Esophagus squamous epithelium (tissue), 5 donors: ENCODE results near the gene OOEP. TPM values are rescaled to one million over a fixed set of nuclear protein-coding genes. Genes with fewer than 3 reads are reported as not detected.

Experiments used
- DNase-seq: peaks from one replicate; lab custom pipeline; 2025; lab: John Stamatoyannopoulos, UW
- H3K27ac ChIP-seq, 4 donors: fragments of 200-600 bp; sonication (generic); one replicate each; pipeline ENCODE4 v1.5.1; 2016 to 2019; ENCODE audit warnings: mild to moderate bottlenecking in 1 of 4
- H3K27me3 ChIP-seq, 4 donors: fragments of 200-600 bp; sonication (generic); 1 replicate in 3 of 4; 2 replicates in 1 of 4; pipeline versions ENCODE4 v1.5.1 to v1.6.0; 2017 to 2021; ENCODE audit warnings: antibody characterized with exemption in 1 of 4
- H3K36me3 ChIP-seq, 3 donors: fragments of 200-600 bp; sonication (generic); one replicate each; pipeline ENCODE4 v1.5.1; 2016 to 2019
- H3K4me1 ChIP-seq, 3 donors: fragments of 200-600 bp; sonication (generic); one replicate each; pipeline ENCODE4 v1.5.1; 2017 to 2019
- H3K4me3 ChIP-seq, 4 donors: fragments of 200-600 bp; sonication (generic); 1 replicate in 3 of 4; 2 replicates in 1 of 4; pipeline ENCODE4 v1.5.1; 2016 to 2019; ENCODE audit warnings: mild to moderate bottlenecking in 2 of 4, moderate library complexity in 1 of 4
- H3K9me3 ChIP-seq, 3 donors: fragments of 200-600 bp; sonication (generic); one replicate each; pipeline ENCODE4 v1.5.1; 2016 to 2019
- CTCF ChIP-seq, 6 experiments: fragments of 450-650 bp in 4 of 6; fragments of 200-600 bp in 2 of 6; sonication (generic) in 2 of 6; IDR thresholded peaks; one replicate each; pipeline ENCODE4 v1.5.1; 2016 to 2019; ENCODE audit warnings: antibody characterized with exemption in 6 of 6, mild to moderate bottlenecking in 4 of 6, moderate library complexity in 4 of 6
- POLR2A ChIP-seq, 4 donors: fragments of 450-650 bp; IDR thresholded peaks; one replicate each; pipeline ENCODE4 v1.6.1; 2017; ENCODE audit warnings: antibody characterized with exemption in 4 of 4, mild to moderate bottlenecking in 4 of 4, moderate library complexity in 3 of 4
- WGBS, 2 donors: methylation state at CpG; one replicate each; pipeline ENCODE4 v1.1.5; 2018; 5-methylcytosine and 5-hydroxymethylcytosine counted together
- intact Hi-C: fragments of 100-400 bp; cut with DNase I; formaldehyde crosslinking; loops from one replicate; pipeline ENCODE4 v1.15.0; 2022
- total RNA-seq, 4 donors: library from RNA; depleted of rRNA; stranded (reverse); fragments of >200 nt; gene quantifications; one replicate each; pipeline ENCODE4 v1.1.0, GENCODE V29; 2016
- donor health status: DM: yes; HTN: yes; CAD: no.

The OOEP gene
- total RNA-seq, 4 donors from 2014 or later = 0.35 TPM; not detected in 3

GRCh38 chr6:73368675-73369074 lies 1.0 kb downstream of the OOEP start:
- TF ChIP-seq POLR2A (IDR thresholded peaks at IDR 0.05) (no peak), CTCF (IDR thresholded peaks at IDR 0.05) (no peak)
- 85 to 94% methylated on average over 4 of the region's 4 CpGs for WGBS, 2 donors
- intact Hi-C loops = no loop called here

GRCh38 chr6:73367761-73368355 lies 1.8 kb downstream of the OOEP start:
- intact Hi-C loops = no loop called here
- H3K27ac ChIP-seq = no peak overlapping the region
- peaks cover 0 to 19% (median 0%) of the 10 kb centered on the region in 3 donors for H3K9me3 ChIP-seq
- TF ChIP-seq POLR2A (IDR thresholded peaks at IDR 0.05) (no peak), CTCF (IDR thresholded peaks at IDR 0.05) (no peak)
- no peak for DNase-seq
- no peak overlapping the region for H3K4me3 ChIP-seq
- H3K36me3 ChIP-seq = no peaks in the 10 kb centered on the region
- H3K4me1 ChIP-seq = no peaks in the 10 kb centered on the region
- H3K27me3 ChIP-seq = no peaks in the 10 kb centered on the region
- WGBS, 2 donors = 65 to 73% methylated on average over 9 to 16 of the region's 16 CpGs

More at GRCh38 chr6:73368675-73369074, 1.0 kb downstream of the OOEP start:
- Histone ChIP-seq H3K4me1 (no peaks in the 10 kb centered on the region), H3K27me3 (no peaks in the 10 kb centered on the region), H3K27ac (no peak overlapping the region), H3K9me3 (peaks cover 0 to 19% (median 0%) of the 10 kb centered on the region in 3 donors), H3K4me3 (no peak overlapping the region), H3K36me3 (no peaks in the 10 kb centered on the region)
- DNase-seq = no peak

GRCh38 chr6:73364549-73364948 lies 5.1 kb downstream of the OOEP start:
- no peaks in the 10 kb centered on the region for H3K4me1 ChIP-seq
- no peak for DNase-seq
- intact Hi-C loops = no loop called here
- no peak for TF ChIP-seq CTCF (IDR thresholded peaks at IDR 0.05)
- TF ChIP-seq POLR2A (IDR thresholded peaks at IDR 0.05) = no peak
- WGBS, 2 donors = 81 to 88% methylated on average over 7 to 9 of the region's 9 CpGs
- no peak overlapping the region for H3K27ac ChIP-seq
- no peaks in the 10 kb centered on the region for H3K36me3 ChIP-seq
- no peak overlapping the region for H3K4me3 ChIP-seq
- no peaks in the 10 kb centered on the region for H3K9me3 ChIP-seq
- H3K27me3 ChIP-seq = no peaks in the 10 kb centered on the region

- whole genome bisulfite sequencing, 2 donors = 84 to 100% methylated on average over 6 to 11 of the region's 14 CpGs
- H3K4me1 ChIP-seq = no peaks in the 10 kb centered on the region
- H3K4me3 ChIP-seq = no peak overlapping the region
- H3K36me3 ChIP-seq = no peaks in the 10 kb centered on the region
- DNase-seq = no peak
- TF ChIP-seq POLR2A (IDR thresholded peaks at IDR 0.05) (no peak), CTCF (IDR thresholded peaks at IDR 0.05) (no peak)
- no peak overlapping the region for H3K27ac ChIP-seq
- intact Hi-C loops = no loop called here
- H3K9me3 ChIP-seq = no peaks in the 10 kb centered on the region
- H3K27me3 ChIP-seq = no peaks in the 10 kb centered on the region
These were observed 5.6 kb downstream of the OOEP start for GRCh38 chr6:73364121-73364520.

- TF ChIP-seq CTCF (IDR thresholded peaks at IDR 0.05) (no peak), POLR2A (IDR thresholded peaks at IDR 0.05) (no peak)
These were observed 6.2 kb downstream of the OOEP start for GRCh38 chr6:73363537-73363875.

More at GRCh38 chr6:73363537-73363875, 6.2 kb downstream of the OOEP start:
- Histone ChIP-seq H3K9me3 (no peaks in the 10 kb centered on the region), H3K27me3 (no peaks in the 10 kb centered on the region), H3K4me3 (no peak overlapping the region), H3K27ac (no peak overlapping the region), H3K36me3 (no peaks in the 10 kb centered on the region), H3K4me1 (no peaks in the 10 kb centered on the region)
- 88 to 100% methylated on average over 2 to 14 of the region's 23 CpGs for WGBS, 2 donors
- no peak for DNase-seq
- intact Hi-C loops = no loop called here
